Motor neuron (in vitro differentiated cells): Measurements from ENCODE around the gene COASY. TPM values are rescaled to one million over a fixed set of nuclear protein-coding genes. Genes with fewer than 3 reads are reported as not detected.
A peak's percentile ranks its signal among the peaks of the same experiment; 100 is the strongest.
"Not testable (repeated sequence)": the region's sequence is repeated elsewhere in the genome, so short reads cannot be mapped to it uniquely, and the experiment has no call there.

Experiments
- ATAC-seq, 8 experiments: fragments of 200-7000 bp; cut with Tn5 transposase; replicated peaks in 6 of 8; 2 replicates each; pipeline ENCODE4 v1.8.0; 2021; ENCODE audit warnings: mild to moderate bottlenecking in 8 of 8, moderate library complexity in 8 of 8
- H3K27ac ChIP-seq, 2 donors: fragments of 250-450 bp; sonication (Bioruptor Pico); 2 replicates each; pipeline ENCODE4 v1.9.0; 2021; ENCODE audit warnings: antibody characterized with exemption in 2 of 2, mild to moderate bottlenecking in 2 of 2, moderate library complexity in 1 of 2
- H3K4me1 ChIP-seq, 2 donors: fragments of 250-450 bp; sonication (Bioruptor Pico); replicated peaks in 1 of 2; 2 replicates each; pipeline ENCODE4 v1.6.1; 2021; ENCODE audit warnings: antibody characterized with exemption in 2 of 2, mild to moderate bottlenecking in 2 of 2, moderate library complexity in 1 of 2
- H3K4me3 ChIP-seq, 5 donors: fragments of 250-450 bp; sonication (Bioruptor Pico); 2 replicates each; pipeline ENCODE4 v1.9.0; 2021; ENCODE audit warnings: antibody characterized with exemption in 5 of 5, mild to moderate bottlenecking in 5 of 5, moderate library complexity in 4 of 5
- WGBS, 10 experiments: fragments of 450-650 bp; shearing (Covaris generic); methylation state at CpG; one replicate each; pipeline ENCODE4 v1.0.0; 2022; 5-methylcytosine and 5-hydroxymethylcytosine counted together
- in situ Hi-C, 9 experiments: fragments of 400-800 bp; cut with MboI; loops; one replicate each; pipeline ENCODE4 v1.15.0; 2021; ENCODE audit warnings: low sequenced_read_pairs in 9 of 9, low pct_unique_long_range_greater_than_20kb in 2 of 9; ENCODE audit not compliant: unreplicated experiment in 9 of 9
- total RNA-seq, 8 experiments: library from RNA; unstranded; fragments of 300-600 nt; gene quantifications; 2 replicates each; pipeline versions ENCODE4 v1.2.3 to v1.2.4, GENCODE V29; 2022

COASY gene
- total RNA-seq, 8 experiments from 2014 or later: 20.8 to 82.7 (median 30.8) TPM

- H3K4me3 ChIP-seq: peak overlapping the region in 3 of 5 donors; percentile 11 to 23 (median 20)
- H3K27ac ChIP-seq: peak overlapping the region; percentile 63 to 80
- peaks cover 10 to 11% of the 10 kb centered on the region in 2 donors for H3K4me1 ChIP-seq
- 29 to 84% (median 40%) methylated on average over 2 to 6 of the region's 74 CpGs; no CpG with 5 or more reads in 6 of the 10 experiments for WGBS, 10 experiments
- in situ Hi-C loops: no loop called here
- ATAC-seq: peak in 5 of 8 experiments; percentile 29 to 78 (median 72)
Measured at GRCh38 chr17:42548070-42548837, 13.7 kb upstream of the COASY start.

- WGBS, 10 experiments: 68 to 100% (median 90%) methylated on average over 2 to 11 of the region's 14 CpGs; no CpG with 5 or more reads in 3 of the 10 experiments
Measured at GRCh38 chr17:42548993-42549755, 12.8 kb upstream of the COASY start.

GRCh38 chr17:42552736-42553135 is 9.2 kb upstream of the COASY start, which contains the start of gene HSD17B1:
Gene HSD17B1, plus strand, starts transcription at chr17:42552923. Its CDS starts 11 bp downstream, at chr17:42552934.
- no CpG with 5 or more reads among the region's 15 CpGs for WGBS, 10 experiments
- Histone ChIP-seq H3K4me3 (peak within 1 kb of the TSS; percentile 46 to 55 (median 51)), H3K4me1 (peaks cover 23 to 24% of the 10 kb centered on the region in 2 donors), H3K27ac (peak within 1 kb of the TSS in 1 of 2 donors; percentile 55)
- in situ Hi-C loops, ATAC-seq: not testable (repeated sequence)

More at GRCh38 chr17:42548993-42549755, 12.8 kb upstream of the COASY start:
- Histone ChIP-seq H3K4me3 (peak overlapping the region in 1 of 5 donors; percentile 23), H3K4me1 (peaks cover 18 to 19% of the 10 kb centered on the region in 2 donors), H3K27ac (peak overlapping the region; percentile 63 to 80)
- in situ Hi-C loops: no loop called here
- ATAC-seq: no peak

- Histone ChIP-seq H3K27ac (peak overlapping the region in 1 of 2 donors; percentile 55), H3K4me1 (peaks cover 23% of the 10 kb centered on the region in 2 donors), H3K4me3 (peak overlapping the region in 4 of 5 donors; percentile 46 to 55 (median 52))
- 30 to 80% (median 63%) methylated on average over 2 to 11 of the region's 45 CpGs; no CpG with 5 or more reads in 6 of the 10 experiments for WGBS, 10 experiments
- ATAC-seq: peak in 5 of 8 experiments; percentile 3 to 39 (median 32)
- in situ Hi-C loops: no loop called here
Measured at GRCh38 chr17:42553161-42553818, 8.7 kb upstream of the COASY start.

GRCh38 chr17:42553866-42554249 is 8.1 kb upstream of the COASY start:
- peak overlapping the region; percentile 83 to 85 for H3K27ac ChIP-seq
- H3K4me3 ChIP-seq: peak overlapping the region; percentile 46 to 55 (median 51)
- no peak for ATAC-seq
- in situ Hi-C loops: no loop called here
- H3K4me1 ChIP-seq: peaks cover 20% of the 10 kb centered on the region in 2 donors
- WGBS, 10 experiments: 25 to 78% (median 40%) methylated on average over 2 to 7 of the region's 16 CpGs; no CpG with 5 or more reads in 6 of the 10 experiments

- in situ Hi-C loops: no loop called here
- WGBS, 10 experiments: 0 to 2% (median 0%) methylated on average over 1 to 20 of the region's 82 CpGs; no CpG with 5 or more reads in 5 of the 10 experiments
- peak; percentile 85 to 93 (median 90) for ATAC-seq
- Histone ChIP-seq H3K27ac (peak overlapping the region; percentile 83 to 85), H3K4me1 (peaks cover 15% of the 10 kb centered on the region in 2 donors), H3K4me3 (peak overlapping the region; percentile 46 to 55 (median 51))
Measured at GRCh38 chr17:42554250-42555121, 7.5 kb upstream of the COASY start.

- peak overlapping the region; percentile 83 to 85 for H3K27ac ChIP-seq
- WGBS, 10 experiments: 0 to 100% (median 33%) methylated on average over 1 to 4 of the region's 4 CpGs; no CpG with 5 or more reads in 3 of the 10 experiments
- H3K4me3 ChIP-seq: peak overlapping the region; percentile 46 to 55 (median 51)
- peaks cover 15% of the 10 kb centered on the region in 2 donors for H3K4me1 ChIP-seq
- in situ Hi-C loops: no loop called here
- peak in 7 of 8 experiments; percentile 3 to 41 (median 20) for ATAC-seq
Measured at GRCh38 chr17:42555122-42555622, 6.8 kb upstream of the COASY start.

GRCh38 chr17:42555961-42556617 is 5.9 kb upstream of the COASY start:
- H3K4me1 ChIP-seq: peaks cover 15% of the 10 kb centered on the region in 2 donors
- ATAC-seq: peak in 2 of 8 experiments; percentile 7 to 29
- H3K4me3 ChIP-seq, in situ Hi-C loops, H3K27ac ChIP-seq: not testable (repeated sequence)
- 67 to 100% methylated on average over 1 of the region's 5 CpGs; no CpG with 5 or more reads in 8 of the 10 experiments for WGBS, 10 experiments

GRCh38 chr17:42559075-42559474 is 2.9 kb upstream of the COASY start:
- H3K4me3 ChIP-seq: no peak overlapping the region
- WGBS, 10 experiments: 75 to 96% (median 84%) methylated on average over 2 to 4 of the region's 6 CpGs; no CpG with 5 or more reads in 4 of the 10 experiments
- no peak for ATAC-seq
- peaks cover 8 to 11% of the 10 kb centered on the region in 2 donors for H3K4me1 ChIP-seq
- in situ Hi-C loops: no loop called here
- H3K27ac ChIP-seq: no peak overlapping the region

GRCh38 chr17:42560246-42560645 is 1.7 kb upstream of the COASY start:
- no peak for ATAC-seq
- H3K4me1 ChIP-seq: peaks cover 8 to 11% of the 10 kb centered on the region in 2 donors
- no peak overlapping the region for H3K27ac ChIP-seq
- in situ Hi-C loops: no loop called here
- no peak overlapping the region for H3K4me3 ChIP-seq
- 100% methylated on average over 1 of the region's 3 CpGs; no CpG with 5 or more reads in 9 of the 10 experiments for WGBS, 10 experiments
